MCF 10A (cell line): ENCODE results near the gene PPP1R14C. TPM values are rescaled to one million over a fixed set of nuclear protein-coding genes. Genes with fewer than 3 reads are reported as not detected.

Experiments
- BruUV-seq: library from RNA; stranded (reverse); fragments of 400-500 nt; replicated peaks from 2 replicates; lab custom pipeline; 2021; lab: Mats Ljungman, UMichigan
- CTCF ChIA-PET: fragments of 300-600 bp; sonication (Branson Sonifier 250); formaldehyde crosslinking; extraction: SDS; loops from one replicate; lab custom pipeline; 2021; ENCODE audit warnings: antibody characterized with exemption, inconsistent platforms; lab: Yijun Ruan, JAX
- POLR2A ChIA-PET: fragments of 300-600, 350-650 bp; sonication (Branson Sonifier 250); formaldehyde crosslinking; extraction: SDS; loops from one replicate; lab custom pipeline; 2020; ENCODE audit warnings: antibody characterized with exemption, inconsistent platforms; lab: Yijun Ruan, JAX
- DNase-seq: peaks from one replicate; pipeline ENCODE4 v3.0.0-alpha.2; 2018; ENCODE audit not compliant: unreplicated experiment
- H3K27ac Mint-ChIP-seq: one replicate; pipeline ENCODE4 v1.8.0; 2022; ENCODE audit warnings: mild to moderate bottlenecking, low read depth, mixed read lengths; ENCODE audit not compliant: unreplicated experiment
- H3K27me3 Mint-ChIP-seq: one replicate; pipeline ENCODE4 v1.8.0; 2022; ENCODE audit warnings: mixed read lengths; ENCODE audit not compliant: insufficient read depth, unreplicated experiment
- H3K36me3 Mint-ChIP-seq: one replicate; pipeline ENCODE4 v1.8.0; 2022; ENCODE audit warnings: mild to moderate bottlenecking, moderate library complexity, mixed read lengths; ENCODE audit not compliant: insufficient read depth, unreplicated experiment
- H3K4me1 Mint-ChIP-seq: one replicate; pipeline ENCODE4 v1.8.0; 2022; ENCODE audit warnings: mixed read lengths; ENCODE audit not compliant: insufficient read depth, unreplicated experiment
- H3K4me3 Mint-ChIP-seq: one replicate; pipeline ENCODE4 v1.8.0; 2022; ENCODE audit warnings: mild to moderate bottlenecking, moderate library complexity, mixed read lengths; ENCODE audit not compliant: unreplicated experiment
- H3K9me3 Mint-ChIP-seq: one replicate; pipeline ENCODE4 v1.8.0; 2022; ENCODE audit warnings: mixed read lengths; ENCODE audit not compliant: unreplicated experiment
- intact Hi-C: fragments of 100-400 bp; cut with micrococcal nuclease; formaldehyde crosslinking; loops from 2 replicates; pipeline ENCODE4 v1.14.1; 2022
- total RNA-seq: library from RNA; stranded (reverse); gene quantifications from 2 replicates; pipeline ENCODE4 v1.2.3, GENCODE V29; 2022
- TF ChIP-seq, protein P1 (sequence below): fragments of 200-600 bp; IDR thresholded peaks from one replicate; pipeline ENCODE4 v1.8.0; 2022; ENCODE audit warnings: antibody characterized with exemption, mild to moderate bottlenecking; ENCODE audit not compliant: unreplicated experiment

The PPP1R14C gene
- total RNA-seq, 1 experiment from 2014 or later = 32.0 TPM

DNA sequence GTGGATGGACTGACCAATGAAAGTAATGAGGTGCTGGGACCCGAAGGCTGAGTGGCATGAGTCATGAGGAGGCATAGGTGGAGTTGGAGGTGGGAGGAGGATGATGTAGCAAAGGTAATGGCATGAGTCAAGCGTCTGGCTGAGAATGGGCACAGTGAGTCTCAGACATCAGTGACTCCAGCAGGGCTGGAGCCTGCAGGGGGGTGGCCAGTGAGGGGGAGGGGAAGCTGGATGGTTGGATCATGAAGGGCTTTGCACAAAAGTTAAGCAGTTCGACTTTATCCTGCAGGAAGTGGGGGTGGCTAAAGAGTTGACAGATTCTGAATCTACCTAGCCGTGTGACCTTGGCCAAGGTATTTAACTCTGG, 127.0 kb downstream of the PPP1R14C start:
- Mint-ChIP-seq H3K9me3 (no peaks in the 10 kb centered on the region), H3K4me1 (peaks cover 54% of the 10 kb centered on the region), H3K4me3 (peak overlapping the region; percentile 34), H3K36me3 (peaks cover 12% of the 10 kb centered on the region), H3K27me3 (no peaks in the 10 kb centered on the region), H3K27ac (peak overlapping the region; percentile 92)
- TF ChIP-seq, protein P1, sequence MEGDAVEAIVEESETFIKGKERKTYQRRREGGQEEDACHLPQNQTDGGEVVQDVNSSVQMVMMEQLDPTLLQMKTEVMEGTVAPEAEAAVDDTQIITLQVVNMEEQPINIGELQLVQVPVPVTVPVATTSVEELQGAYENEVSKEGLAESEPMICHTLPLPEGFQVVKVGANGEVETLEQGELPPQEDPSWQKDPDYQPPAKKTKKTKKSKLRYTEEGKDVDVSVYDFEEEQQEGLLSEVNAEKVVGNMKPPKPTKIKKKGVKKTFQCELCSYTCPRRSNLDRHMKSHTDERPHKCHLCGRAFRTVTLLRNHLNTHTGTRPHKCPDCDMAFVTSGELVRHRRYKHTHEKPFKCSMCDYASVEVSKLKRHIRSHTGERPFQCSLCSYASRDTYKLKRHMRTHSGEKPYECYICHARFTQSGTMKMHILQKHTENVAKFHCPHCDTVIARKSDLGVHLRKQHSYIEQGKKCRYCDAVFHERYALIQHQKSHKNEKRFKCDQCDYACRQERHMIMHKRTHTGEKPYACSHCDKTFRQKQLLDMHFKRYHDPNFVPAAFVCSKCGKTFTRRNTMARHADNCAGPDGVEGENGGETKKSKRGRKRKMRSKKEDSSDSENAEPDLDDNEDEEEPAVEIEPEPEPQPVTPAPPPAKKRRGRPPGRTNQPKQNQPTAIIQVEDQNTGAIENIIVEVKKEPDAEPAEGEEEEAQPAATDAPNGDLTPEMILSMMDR = no peak
- intact Hi-C loops = loop anchor here (2.0 to 5.0 kb wide), 3 partner anchors 23 to 128 kb away; partner anchors contain the start of gene PPP1R14C
- no TSS peak for BruUV-seq
- ChIA-PET CTCF (interaction anchor here (0.6 to 3.0 kb wide), 5 partner anchors 13 to 221 kb away, joined by 3 to 15 read pairs (median 4); no protein-coding TSS in a partner anchor), POLR2A (interaction anchor here (0.7 to 9.0 kb wide), 14 partner anchors 14 to 603 kb away, joined by 3 to 282 read pairs (median 4); partner anchors contain the start of gene PPP1R14C)
- DNase-seq = peak; percentile 98

DNA sequence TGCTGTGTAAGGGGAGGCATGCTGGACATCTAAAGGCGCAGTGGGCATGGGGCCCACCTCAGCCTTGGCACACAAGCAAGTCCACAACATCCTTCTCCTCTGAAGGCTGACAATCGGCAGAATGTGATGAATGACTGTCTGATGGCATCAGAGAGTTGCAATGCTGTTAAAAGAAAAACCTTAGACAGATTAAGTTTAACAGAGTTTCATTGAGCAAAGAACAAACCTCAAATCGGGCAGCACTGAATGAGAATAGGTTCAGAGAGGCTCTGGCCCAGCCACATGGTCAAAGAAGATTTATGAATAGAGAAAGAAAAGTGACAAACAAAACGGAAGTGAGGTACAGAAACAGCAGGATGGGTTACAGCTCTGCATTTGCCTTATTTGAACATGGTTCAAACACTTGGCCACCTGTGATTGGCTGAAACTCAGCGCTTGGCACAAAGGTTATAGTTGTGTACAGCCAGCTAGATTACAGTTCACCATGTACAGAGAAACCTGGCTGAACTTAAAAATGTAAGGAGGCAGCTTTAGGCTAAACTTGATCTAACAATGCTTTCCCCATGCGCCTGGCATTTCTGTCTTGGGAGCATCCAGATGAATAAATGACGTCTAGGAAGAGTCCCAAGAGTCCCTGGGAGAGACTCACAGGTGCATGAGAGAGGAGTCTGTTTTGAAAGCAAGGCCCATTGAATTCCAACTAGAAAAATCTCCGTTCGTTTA, 127.6 kb downstream of the PPP1R14C start:
- ChIA-PET POLR2A (interaction anchor here (0.6 to 9.0 kb wide), 14 partner anchors 13 to 1625 kb away, joined by 3 to 282 read pairs (median 5); partner anchors contain the start of gene PPP1R14C), CTCF (interaction anchor here (0.6 to 3.0 kb wide), 5 partner anchors 14 to 221 kb away, joined by 3 to 15 read pairs (median 4); no protein-coding TSS in a partner anchor)
- TSS peak; percentile 60 for BruUV-seq
- H3K27me3 Mint-ChIP-seq = no peaks in the 10 kb centered on the region
- intact Hi-C loops = loop anchor here (5.0 kb wide), 1 partner anchor 128 kb away; the partner anchor contains the start of gene PPP1R14C
- peak overlapping the region; percentile 92 for H3K27ac Mint-ChIP-seq
- H3K4me1 Mint-ChIP-seq = peaks cover 54% of the 10 kb centered on the region
- H3K36me3 Mint-ChIP-seq = peaks cover 12% of the 10 kb centered on the region
- TF ChIP-seq, protein P1 = no peak
- DNase-seq = no peak
- H3K4me3 Mint-ChIP-seq = peak overlapping the region; percentile 34
- H3K9me3 Mint-ChIP-seq = no peaks in the 10 kb centered on the region

DNA sequence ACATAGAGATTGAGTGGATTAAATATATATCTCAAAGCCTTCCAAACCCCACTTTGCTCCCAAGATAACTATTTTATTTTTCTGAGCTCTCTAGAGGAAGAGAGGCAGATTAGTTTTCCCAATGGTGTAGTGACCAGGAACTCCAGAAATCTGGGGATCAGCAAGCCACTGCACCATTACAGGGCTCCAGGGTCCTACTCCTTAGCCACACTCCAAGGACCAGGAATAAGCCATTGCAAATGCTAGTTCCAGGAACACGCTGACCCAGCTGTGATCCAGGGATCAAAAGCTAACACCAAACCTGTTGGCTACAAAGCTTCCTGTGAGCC, 128.3 kb downstream of the PPP1R14C start:
- ChIA-PET CTCF (interaction anchor here (0.6 to 2.7 kb wide), 4 partner anchors 115 to 190 kb away, joined by 3 to 10 read pairs (median 4); no protein-coding TSS in a partner anchor), POLR2A (interaction anchor here (0.9 to 9.0 kb wide), 10 partner anchors 8 to 200 kb away, joined by 3 to 282 read pairs (median 32); partner anchors contain the start of gene PPP1R14C)
- Mint-ChIP-seq H3K9me3 (no peaks in the 10 kb centered on the region), H3K27ac (peak overlapping the region; percentile 92), H3K27me3 (no peaks in the 10 kb centered on the region), H3K4me3 (no peak overlapping the region), H3K36me3 (peaks cover 12% of the 10 kb centered on the region), H3K4me1 (peaks cover 54% of the 10 kb centered on the region)
- TF ChIP-seq, protein P1 = no peak
- DNase-seq = no peak
- intact Hi-C loops = loop anchor here (5.0 kb wide), 1 partner anchor 129 kb away; the partner anchor contains the start of gene PPP1R14C
- no TSS peak for BruUV-seq
